Measurements from ENCODE around the gene KIF5B. TPM values are rescaled to one million over a fixed set of nuclear protein-coding genes. Genes with fewer than 3 reads are reported as not detected.
"Not testable (repeated sequence)": the region's sequence is repeated elsewhere in the genome, so short reads cannot be mapped to it uniquely, and the experiment has no call there.

The KIF5B gene
- polyA plus RNA-seq (2013, experiment 1 of 2; ENCODE audit: insufficient read length) = 149 TPM
- polyA plus RNA-seq (2013, experiment 2 of 2; ENCODE audit: insufficient read length) = 137 TPM

- DNase-seq = peak; percentile 86
These were observed at the start of gene KIF5B for GRCh38 chr10:32056136-32057035. Gene KIF5B (minus strand): TSS chr10:32056425. CDS start chr10:32055973, 452 bp downstream.

GRCh38 chr10:32105782-32106382 lies 49.7 kb upstream of the KIF5B start:
- DNase-seq = no peak

- DNase-seq = no peak
These were observed 48.6 kb upstream of the KIF5B start for GRCh38 chr10:32104622-32105509.

GRCh38 chr10:32104181-32104580 lies 48.0 kb upstream of the KIF5B start:
- no peak for DNase-seq

GRCh38 chr10:32103721-32104120 lies 47.5 kb upstream of the KIF5B start:
- DNase-seq = no peak

- not testable (repeated sequence) for DNase-seq
These were observed 42.5 kb upstream of the KIF5B start for GRCh38 chr10:32098566-32099259.

- no peak for DNase-seq
These were observed 39.0 kb upstream of the KIF5B start for GRCh38 chr10:32095116-32095733.

DNA sequence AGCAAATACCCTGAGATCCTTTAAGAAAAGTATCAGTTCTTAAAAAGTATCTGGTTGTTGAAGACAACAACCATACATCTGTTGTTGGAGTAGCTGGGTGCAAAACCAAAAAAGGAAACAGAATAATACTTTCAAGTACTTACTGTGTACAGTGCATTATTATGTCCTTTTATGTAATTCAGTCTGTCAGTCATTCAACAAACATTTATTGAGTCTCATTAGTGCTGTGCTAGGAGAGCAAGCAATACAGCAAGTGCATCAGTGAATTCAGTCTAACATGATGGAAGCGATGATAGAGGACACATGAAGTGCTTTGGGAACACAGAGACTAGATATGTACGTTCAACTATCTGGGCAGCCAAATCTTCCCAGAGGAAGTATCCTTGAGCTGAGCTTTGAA lies 37.4 kb upstream of the KIF5B start:
- no peak for DNase-seq

DNA sequence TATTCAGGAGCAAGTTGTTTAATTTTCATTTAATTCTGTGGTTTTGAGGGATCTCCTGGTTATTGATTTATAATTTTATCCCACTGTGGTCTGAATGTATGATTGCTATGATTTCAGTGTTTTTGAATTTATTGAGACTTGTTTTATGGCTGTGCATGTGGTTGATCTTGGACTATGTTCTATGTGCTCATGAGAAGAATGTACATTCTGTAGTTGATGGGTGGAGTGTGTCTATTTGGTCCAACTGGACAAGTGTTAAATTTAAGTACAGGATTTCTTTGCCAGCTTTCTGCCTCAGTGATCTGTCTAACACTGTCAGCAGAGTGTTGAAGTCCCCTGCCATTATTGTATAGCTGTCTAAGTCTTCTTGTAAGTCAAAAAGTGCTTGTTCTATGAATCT lies 34.8 kb upstream of the KIF5B start:
- DNase-seq = no peak

GRCh38 chr10:32084185-32084851 lies 28.1 kb upstream of the KIF5B start:
- DNase-seq = peak; percentile 3

DNA sequence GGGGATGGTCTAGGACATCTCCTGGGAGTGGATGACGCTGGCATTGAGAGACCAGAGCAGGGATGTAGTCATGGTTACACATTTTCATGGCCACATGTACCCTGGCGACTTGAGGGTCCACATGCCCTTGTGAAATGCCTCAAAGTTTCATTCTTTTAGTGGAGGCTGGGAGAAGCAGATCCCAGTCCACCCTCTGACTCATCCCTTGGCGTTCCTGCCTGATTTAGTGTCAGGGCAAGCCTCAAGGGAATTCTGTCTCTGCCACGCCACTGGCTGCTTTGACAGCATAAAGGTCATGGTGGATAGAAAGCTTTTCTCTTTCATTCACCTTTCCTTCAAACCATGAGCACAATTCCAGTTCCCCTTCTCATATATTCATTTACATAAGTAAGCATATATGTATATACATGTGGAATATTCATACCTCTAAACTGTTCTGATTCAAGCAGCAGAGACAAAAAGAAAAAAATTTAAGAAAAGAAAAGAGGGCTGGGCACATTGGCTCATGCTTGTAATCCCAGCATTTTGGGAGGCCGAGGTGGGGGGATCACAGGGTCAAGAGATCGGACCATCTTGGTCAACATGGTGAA lies 21.8 kb upstream of the KIF5B start:
- DNase-seq = peak; percentile 69

- DNase-seq = no peak
These were observed 17.4 kb upstream of the KIF5B start for GRCh38 chr10:32073659-32074058.

- DNase-seq = no peak
These were observed 16.9 kb upstream of the KIF5B start for GRCh38 chr10:32073128-32073527.

GRCh38 chr10:32072025-32072800 lies 16.0 kb upstream of the KIF5B start:
- no peak for DNase-seq

- DNase-seq = no peak
These were observed 14.4 kb upstream of the KIF5B start for GRCh38 chr10:32070645-32071044.

DNA sequence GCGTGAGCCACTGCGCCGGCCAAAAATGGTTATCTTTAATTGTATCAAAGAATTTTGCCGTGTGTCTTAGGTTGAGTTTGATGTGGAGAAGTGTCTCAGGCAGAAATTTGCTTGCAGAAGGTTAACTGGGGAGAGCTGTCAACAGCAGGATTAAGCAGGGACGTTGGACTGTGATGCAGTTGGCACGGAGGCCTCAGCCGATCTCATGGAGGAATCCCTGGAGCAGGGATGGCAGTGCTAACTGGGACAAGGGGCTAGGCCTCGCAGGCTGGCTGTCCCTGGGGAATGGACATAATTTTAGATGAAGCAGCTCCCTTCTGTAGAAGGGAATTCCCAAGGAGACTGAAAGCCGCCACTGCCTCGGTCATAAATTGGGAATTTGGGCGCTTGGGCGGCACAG lies 12.3 kb upstream of the KIF5B start:
- DNase-seq = no peak

GRCh38 chr10:32067931-32068330 lies 11.7 kb upstream of the KIF5B start:
- not testable (repeated sequence) for DNase-seq

GRCh38 chr10:32065856-32066255 lies 9.6 kb upstream of the KIF5B start:
- DNase-seq = peak; percentile 78

- DNase-seq = no peak
These were observed 5.2 kb upstream of the KIF5B start for GRCh38 chr10:32061440-32061839.

GRCh38 chr10:32060347-32060746 lies 4.1 kb upstream of the KIF5B start:
- DNase-seq = no peak

Measured in fibroblast of skin of abdomen (primary cell).